ENCODE results near the gene C4orf51.

C4orf51 gene

GRCh38 chr4:145656156-145656555 lies 23.8 kb upstream of the C4orf51 start:
- in situ Hi-C loops (cut with MboI; ENCODE audit: low pct_unique_long_range_greater_than_20kb, low sequenced_read_pairs, unreplicated experiment), result no loop called here
- TF ChIP-seq, protein P1, sequence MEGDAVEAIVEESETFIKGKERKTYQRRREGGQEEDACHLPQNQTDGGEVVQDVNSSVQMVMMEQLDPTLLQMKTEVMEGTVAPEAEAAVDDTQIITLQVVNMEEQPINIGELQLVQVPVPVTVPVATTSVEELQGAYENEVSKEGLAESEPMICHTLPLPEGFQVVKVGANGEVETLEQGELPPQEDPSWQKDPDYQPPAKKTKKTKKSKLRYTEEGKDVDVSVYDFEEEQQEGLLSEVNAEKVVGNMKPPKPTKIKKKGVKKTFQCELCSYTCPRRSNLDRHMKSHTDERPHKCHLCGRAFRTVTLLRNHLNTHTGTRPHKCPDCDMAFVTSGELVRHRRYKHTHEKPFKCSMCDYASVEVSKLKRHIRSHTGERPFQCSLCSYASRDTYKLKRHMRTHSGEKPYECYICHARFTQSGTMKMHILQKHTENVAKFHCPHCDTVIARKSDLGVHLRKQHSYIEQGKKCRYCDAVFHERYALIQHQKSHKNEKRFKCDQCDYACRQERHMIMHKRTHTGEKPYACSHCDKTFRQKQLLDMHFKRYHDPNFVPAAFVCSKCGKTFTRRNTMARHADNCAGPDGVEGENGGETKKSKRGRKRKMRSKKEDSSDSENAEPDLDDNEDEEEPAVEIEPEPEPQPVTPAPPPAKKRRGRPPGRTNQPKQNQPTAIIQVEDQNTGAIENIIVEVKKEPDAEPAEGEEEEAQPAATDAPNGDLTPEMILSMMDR (IDR thresholded peaks at IDR 0.05; ENCODE audit: extremely low read depth, insufficient read depth, missing control alignments), result no peak
- no peak for DNase-seq (ENCODE audit: low spot score)

DNA sequence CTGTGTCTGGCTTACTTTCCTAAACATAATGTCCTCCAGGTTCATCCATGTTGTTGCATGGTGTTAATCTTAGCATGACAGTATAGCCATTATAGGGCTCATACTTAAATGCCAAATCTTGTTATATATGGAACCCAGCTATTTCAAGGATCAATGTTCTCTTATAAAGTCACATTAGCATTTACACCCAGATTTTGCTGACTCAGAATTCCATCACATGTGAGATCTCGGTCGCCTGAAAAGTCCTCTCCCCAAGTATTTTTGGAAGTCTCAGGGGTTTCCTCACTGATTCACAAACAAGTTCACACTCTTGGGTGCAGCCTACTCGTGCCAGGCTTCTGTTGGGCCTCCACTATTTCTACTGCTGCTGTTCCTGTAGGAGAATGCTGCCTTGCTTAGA lies 19.9 kb upstream of the C4orf51 start:
- no peak for DNase-seq (ENCODE audit: low spot score)
- in situ Hi-C loops (cut with MboI; ENCODE audit: low pct_unique_long_range_greater_than_20kb, low sequenced_read_pairs, unreplicated experiment), result no loop called here
- TF ChIP-seq, protein P1 (IDR thresholded peaks at IDR 0.05; ENCODE audit: extremely low read depth, insufficient read depth, missing control alignments), result no peak

DNA sequence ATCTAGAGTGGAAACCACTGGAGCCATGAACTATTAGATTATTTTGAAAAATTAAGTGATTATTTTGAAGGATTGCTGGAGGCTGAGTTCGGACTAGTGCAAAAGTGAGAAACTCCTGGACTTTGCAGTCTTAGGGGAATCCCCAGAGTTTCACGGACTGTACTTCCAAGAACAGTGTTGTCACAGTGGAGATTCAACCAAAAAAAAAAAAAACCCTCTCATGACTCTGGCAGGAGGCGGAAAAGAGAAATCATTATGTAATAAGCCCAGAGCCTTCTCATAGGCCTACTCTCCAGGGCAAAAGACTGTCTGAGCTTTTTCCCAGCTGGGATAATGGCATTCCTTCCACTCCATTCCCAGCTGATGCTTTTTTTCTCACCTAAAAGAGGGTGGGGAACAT lies 16.8 kb upstream of the C4orf51 start:
- TF ChIP-seq, protein P1 (IDR thresholded peaks at IDR 0.05; ENCODE audit: extremely low read depth, insufficient read depth, missing control alignments), result no peak
- DNase-seq (ENCODE audit: low spot score), result no peak
- in situ Hi-C loops (cut with MboI; ENCODE audit: low pct_unique_long_range_greater_than_20kb, low sequenced_read_pairs, unreplicated experiment), result no loop called here

DNA sequence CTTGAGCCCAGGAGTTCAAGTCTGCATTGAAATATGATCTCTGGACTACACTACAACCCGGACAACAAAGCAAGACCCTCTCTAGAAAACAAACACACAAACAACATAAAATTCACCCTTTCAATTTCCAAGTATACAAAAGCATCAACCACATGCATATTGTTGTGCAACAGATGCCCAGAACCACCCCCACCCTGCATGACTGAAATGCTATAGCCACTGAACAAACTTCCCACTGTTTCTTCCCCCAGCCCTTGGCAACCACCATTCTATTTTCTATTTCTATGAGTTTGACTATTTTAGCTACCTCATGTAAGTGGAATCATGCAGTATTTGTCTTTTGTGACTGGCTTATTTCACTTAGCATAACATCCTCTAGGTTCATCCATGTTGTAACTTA lies 14.2 kb upstream of the C4orf51 start:
- TF ChIP-seq, protein P1 (IDR thresholded peaks at IDR 0.05; ENCODE audit: extremely low read depth, insufficient read depth, missing control alignments), result no peak
- in situ Hi-C loops (cut with MboI; ENCODE audit: low pct_unique_long_range_greater_than_20kb, low sequenced_read_pairs, unreplicated experiment), result no loop called here
- no peak for DNase-seq (ENCODE audit: low spot score)

- DNase-seq (ENCODE audit: low spot score), result no peak
- in situ Hi-C loops (cut with MboI; ENCODE audit: low pct_unique_long_range_greater_than_20kb, low sequenced_read_pairs, unreplicated experiment), result no loop called here
- TF ChIP-seq, protein P1 (IDR thresholded peaks at IDR 0.05; ENCODE audit: extremely low read depth, insufficient read depth, missing control alignments), result no peak
Observed at GRCh38 chr4:145670422-145670821, 9.5 kb upstream of the C4orf51 start.

DNA sequence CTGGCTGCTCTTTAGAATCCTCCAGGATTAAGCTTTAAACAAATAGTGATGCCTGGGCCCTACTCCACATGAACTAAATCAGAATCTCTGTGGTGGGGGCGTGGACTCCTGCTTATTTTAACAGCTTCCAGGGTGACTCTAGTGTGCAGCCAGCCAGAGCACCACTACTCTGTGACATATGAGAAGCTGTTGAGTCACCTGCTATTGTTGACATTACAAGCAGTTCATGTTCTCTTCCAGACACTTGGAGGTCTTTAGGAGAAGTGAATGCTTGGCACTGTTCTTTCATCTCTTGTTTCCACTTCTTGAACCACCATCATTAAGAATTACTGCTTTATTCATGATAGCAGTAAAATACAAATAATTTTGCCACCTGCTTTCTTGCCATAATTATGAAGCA lies 426 bp upstream of the C4orf51 start:
- TF ChIP-seq, protein P1 (IDR thresholded peaks at IDR 0.05; ENCODE audit: extremely low read depth, insufficient read depth, missing control alignments), result no peak
- in situ Hi-C loops (cut with MboI; ENCODE audit: low pct_unique_long_range_greater_than_20kb, low sequenced_read_pairs, unreplicated experiment), result no loop called here
- no peak for DNase-seq (ENCODE audit: low spot score)

GRCh38 chr4:145680902-145681301 lies 956 bp downstream of the C4orf51 start:
- TF ChIP-seq, protein P1 (IDR thresholded peaks at IDR 0.05; ENCODE audit: extremely low read depth, insufficient read depth, missing control alignments), result no peak
- no peak for DNase-seq (ENCODE audit: low spot score)
- in situ Hi-C loops (cut with MboI; ENCODE audit: low pct_unique_long_range_greater_than_20kb, low sequenced_read_pairs, unreplicated experiment), result no loop called here
